LNCAP (cell line): ENCODE measurements around the gene USP17L24.
"Not testable (repeated sequence)": the region's sequence is repeated elsewhere in the genome, so short reads cannot be mapped to it uniquely, and the experiment has no call there.

ENCODE experiments used
- CTCF ChIP-seq: fragments of 450-650 bp; IDR thresholded peaks from 2 replicates; pipeline ENCODE4 v1.5.1; 2017; ENCODE audit warnings: mild to moderate bottlenecking

The USP17L24 gene, protein sequence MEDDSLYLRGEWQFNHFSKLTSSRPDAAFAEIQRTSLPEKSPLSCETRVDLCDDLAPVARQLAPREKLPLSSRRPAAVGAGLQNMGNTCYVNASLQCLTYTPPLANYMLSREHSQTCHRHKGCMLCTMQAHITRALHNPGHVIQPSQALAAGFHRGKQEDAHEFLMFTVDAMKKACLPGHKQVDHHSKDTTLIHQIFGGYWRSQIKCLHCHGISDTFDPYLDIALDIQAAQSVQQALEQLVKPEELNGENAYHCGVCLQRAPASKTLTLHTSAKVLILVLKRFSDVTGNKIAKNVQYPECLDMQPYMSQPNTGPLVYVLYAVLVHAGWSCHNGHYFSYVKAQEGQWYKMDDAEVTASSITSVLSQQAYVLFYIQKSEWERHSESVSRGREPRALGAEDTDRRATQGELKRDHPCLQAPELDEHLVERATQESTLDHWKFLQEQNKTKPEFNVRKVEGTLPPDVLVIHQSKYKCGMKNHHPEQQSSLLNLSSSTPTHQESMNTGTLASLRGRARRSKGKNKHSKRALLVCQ

GRCh38 chr4:9324865-9325264 is at the start of gene USP17L24:
Gene USP17L24 (plus strand): TSS chr4:9325165. CDS start chr4:9325165, 0 bp downstream.
- TF ChIP-seq CTCF, result not testable (repeated sequence)

GRCh38 chr4:9329611-9330010 is 4.6 kb downstream of the USP17L24 start, which contains the start of gene USP17L25:
Gene USP17L25 (plus strand): TSS chr4:9329911. CDS start chr4:9329911, 0 bp downstream.
- not testable (repeated sequence) for TF ChIP-seq CTCF

GRCh38 chr4:9334358-9334757 is 9.4 kb downstream of the USP17L24 start, which contains the start of gene USP17L26:
Gene USP17L26 (plus strand): TSS chr4:9334658. CDS start chr4:9334658, 0 bp downstream.
- not testable (repeated sequence) for TF ChIP-seq CTCF

DNA sequence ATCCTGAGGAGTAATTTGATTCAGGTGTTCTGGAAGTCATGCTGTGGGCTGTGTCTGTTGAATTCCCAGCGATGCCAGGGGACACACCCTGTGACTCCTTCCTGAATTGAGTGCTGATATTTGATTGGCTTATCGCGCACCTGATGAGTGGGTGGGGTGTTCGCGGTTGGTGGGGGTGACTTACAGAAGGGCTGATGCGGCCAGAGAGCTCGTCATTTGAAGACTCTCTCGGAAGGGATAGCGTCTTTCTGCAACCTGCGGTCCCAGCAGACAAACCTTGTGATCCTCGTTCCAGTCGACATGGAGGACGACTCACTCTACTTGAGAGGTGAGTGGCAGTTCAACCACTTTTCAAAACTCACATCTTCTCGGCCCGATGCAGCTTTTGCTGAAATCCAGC is 14.1 kb downstream of the USP17L24 start, which contains the start of gene USP17L5:
USP17L5 (plus strand) TSS at position 301 of the 400 bp plus-strand sequence; CDS start at position 301, 0 bp downstream.
- TF ChIP-seq CTCF, result not testable (repeated sequence)

DNA sequence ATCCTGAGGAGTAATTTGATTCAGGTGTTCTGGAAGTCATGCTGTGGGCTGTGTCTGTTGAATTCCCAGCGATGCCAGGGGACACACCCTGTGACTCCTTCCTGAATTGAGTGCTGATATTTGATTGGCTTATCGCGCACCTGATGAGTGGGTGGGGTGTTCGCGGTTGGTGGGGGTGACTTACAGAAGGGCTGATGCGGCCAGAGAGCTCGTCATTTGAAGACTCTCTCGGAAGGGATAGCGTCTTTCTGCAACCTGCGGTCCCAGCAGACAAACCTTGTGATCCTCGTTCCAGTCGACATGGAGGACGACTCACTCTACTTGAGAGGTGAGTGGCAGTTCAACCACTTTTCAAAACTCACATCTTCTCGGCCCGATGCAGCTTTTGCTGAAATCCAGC is 18.9 kb downstream of the USP17L24 start, which contains the start of gene USP17L27:
USP17L27 (plus strand) TSS at position 301 of the 400 bp plus-strand sequence; CDS start at position 301, 0 bp downstream.
- not testable (repeated sequence) for TF ChIP-seq CTCF

- TF ChIP-seq CTCF, result not testable (repeated sequence)
Observed at GRCh38 chr4:9348593-9348992, 23.6 kb downstream of the USP17L24 start, which contains the start of gene USP17L28. Gene USP17L28 (plus strand): TSS chr4:9348893. CDS start chr4:9348893, 0 bp downstream.

DNA sequence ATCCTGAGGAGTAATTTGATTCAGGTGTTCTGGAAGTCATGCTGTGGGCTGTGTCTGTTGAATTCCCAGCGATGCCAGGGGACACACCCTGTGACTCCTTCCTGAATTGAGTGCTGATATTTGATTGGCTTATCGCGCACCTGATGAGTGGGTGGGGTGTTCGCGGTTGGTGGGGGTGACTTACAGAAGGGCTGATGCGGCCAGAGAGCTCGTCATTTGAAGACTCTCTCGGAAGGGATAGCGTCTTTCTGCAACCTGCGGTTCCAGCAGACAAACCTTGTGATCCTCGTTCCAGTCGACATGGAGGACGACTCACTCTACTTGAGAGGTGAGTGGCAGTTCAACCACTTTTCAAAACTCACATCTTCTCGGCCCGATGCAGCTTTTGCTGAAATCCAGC is 28.4 kb downstream of the USP17L24 start, which contains the start of gene USP17L29:
USP17L29 (plus strand) TSS at position 301 of the 400 bp plus-strand sequence; CDS start at position 301, 0 bp downstream.
- not testable (repeated sequence) for TF ChIP-seq CTCF
